IMR-90 (cell line): ENCODE measurements around the gene MLIP. TPM values are rescaled to one million over a fixed set of nuclear protein-coding genes. Genes with fewer than 3 reads are reported as not detected.
"Not testable (repeated sequence)": the region's sequence is repeated elsewhere in the genome, so short reads cannot be mapped to it uniquely, and the experiment has no call there.

Experiments used
- ATAC-seq: fragments of 200-7000 bp; cut with Tn5 transposase; 2 replicates; pipeline ENCODE4 v1.9.1; 2020; ENCODE audit warnings: low read depth, mild to moderate bottlenecking, moderate library complexity
- BruUV-seq: library from RNA; stranded (reverse); fragments of 400-500 nt; replicated peaks from 2 replicates; lab custom pipeline; 2021; lab: Mats Ljungman, UMichigan
- CTCF ChIA-PET: fragments of 300-600 bp; formaldehyde crosslinking; extraction: SDS; loops from one replicate; lab custom pipeline; 2021; ENCODE audit warnings: antibody characterized with exemption; lab: Yijun Ruan, JAX
- POLR2A ChIA-PET: fragments of 300-600 bp; sonication (Branson Sonifier 250); formaldehyde crosslinking; loops from one replicate; lab custom pipeline; 2022; ENCODE audit warnings: antibody characterized with exemption; ENCODE audit not compliant: unreplicated experiment; lab: Charles Lee
- DNase-seq: peaks from one replicate; pipeline ENCODE4 v3.0.0; 2013
- H2AFZ ChIP-seq: replicated peaks from 2 replicates; pipeline ENCODE3; 2013; ENCODE audit warnings: low read length, mild to moderate bottlenecking; ENCODE audit not compliant: poor library complexity
- H2AK5ac ChIP-seq: 2 replicates; pipeline ENCODE4 v1.6.1; 2013; ENCODE audit warnings: low read depth, low read length, inconsistent platforms
- H2AK9ac ChIP-seq: replicated peaks from 2 replicates; pipeline ENCODE3; 2013; ENCODE audit warnings: mild to moderate bottlenecking, low read depth, low read length, moderate library complexity; ENCODE audit not compliant: poor library complexity
- H2BK120ac ChIP-seq: 2 replicates; pipeline ENCODE4 v1.6.1; 2013; ENCODE audit warnings: low read depth, low read length, inconsistent platforms
- H2BK15ac ChIP-seq: 3 replicates; pipeline ENCODE4 v1.6.1; 2013; ENCODE audit warnings: low read depth, low read length, inconsistent platforms
- H2BK20ac ChIP-seq: 2 replicates; pipeline ENCODE4 v1.6.1; 2013; ENCODE audit warnings: low read depth, mild to moderate bottlenecking, inconsistent platforms, low read length, moderate library complexity
- H2BK5ac ChIP-seq: 2 replicates; pipeline ENCODE4 v1.6.1; 2013; ENCODE audit warnings: mild to moderate bottlenecking, low read depth, low read length, inconsistent platforms; ENCODE audit not compliant: poor library complexity, severe bottlenecking
- H3K14ac ChIP-seq: replicated peaks from 2 replicates; pipeline ENCODE4 v1.6.1; 2013; ENCODE audit warnings: low read depth, low read length, inconsistent platforms
- H3K18ac ChIP-seq: 2 replicates; pipeline ENCODE4 v1.6.1; 2013; ENCODE audit warnings: low read depth, low read length, control low read depth
- H3K23ac ChIP-seq: 2 replicates; pipeline ENCODE4 v1.6.1; 2013; ENCODE audit warnings: low read depth, low read length, inconsistent platforms
- H3K27ac ChIP-seq: 2 replicates; pipeline ENCODE4 v1.5.1; 2013; ENCODE audit warnings: mild to moderate bottlenecking, control low read depth, low read length; ENCODE audit not compliant: insufficient read depth
- H3K27me3 ChIP-seq: 2 replicates; pipeline ENCODE4 v1.6.1; 2013; ENCODE audit warnings: low read length; ENCODE audit not compliant: control insufficient read depth, insufficient read depth
- H3K36me3 ChIP-seq: 2 replicates; pipeline ENCODE4 v1.6.1; 2013; ENCODE audit warnings: low read length, mixed read lengths; ENCODE audit not compliant: control insufficient read depth, insufficient read depth
- H3K4ac ChIP-seq: 2 replicates; pipeline ENCODE4 v1.6.1; 2013; ENCODE audit warnings: low read depth, low read length, inconsistent platforms
- H3K4me1 ChIP-seq: 2 replicates; pipeline ENCODE4 v1.6.1; 2013; ENCODE audit warnings: low read length, mixed read lengths; ENCODE audit not compliant: control insufficient read depth, insufficient read depth
- H3K4me2 ChIP-seq: 2 replicates; pipeline ENCODE4 v1.6.1; 2013; ENCODE audit warnings: low read depth, mild to moderate bottlenecking, control low read depth, low read length, moderate library complexity
- H3K4me3 ChIP-seq: 2 replicates; pipeline ENCODE4 v1.5.1; 2013; ENCODE audit warnings: low read depth, mild to moderate bottlenecking, control low read depth, low read length, moderate library complexity; ENCODE audit not compliant: insufficient read depth
- H3K56ac ChIP-seq: 2 replicates; pipeline ENCODE4 v1.6.1; 2013; ENCODE audit warnings: low read length, inconsistent platforms; ENCODE audit not compliant: insufficient read depth; ENCODE audit errors: extremely low read depth
- H3K79me1 ChIP-seq, 2 experiments: 2 replicates each; pipeline ENCODE4 v1.6.1; 2013; ENCODE audit warnings: low read length in 2 of 2, inconsistent platforms in 1 of 2, low read depth in 1 of 2
- H3K9ac ChIP-seq: 2 replicates; pipeline ENCODE4 v1.6.1; 2013; ENCODE audit warnings: low read depth, low read length, control low read depth
- H3K9me1 ChIP-seq: 2 replicates; pipeline ENCODE4 v1.6.1; 2013; ENCODE audit warnings: low read length, inconsistent platforms; ENCODE audit not compliant: insufficient read depth
- H3K9me3 ChIP-seq: 2 replicates; pipeline ENCODE4 v1.6.1; 2013; ENCODE audit warnings: low read length; ENCODE audit not compliant: control insufficient read depth, insufficient read depth
- H4K20me1 ChIP-seq: 2 replicates; pipeline ENCODE4 v1.6.1; 2013; ENCODE audit warnings: low read length, inconsistent platforms; ENCODE audit not compliant: insufficient read depth
- H4K5ac ChIP-seq: 2 replicates; pipeline ENCODE4 v1.6.1; 2013; ENCODE audit warnings: mild to moderate bottlenecking, low read depth, low read length, control low read depth
- H4K8ac ChIP-seq, 2 experiments: 2 replicates each; pipeline ENCODE4 v1.6.1; 2013; ENCODE audit warnings: low read depth in 2 of 2, low read length in 2 of 2, control low read depth in 1 of 2, inconsistent platforms in 1 of 2
- H4K91ac ChIP-seq: 2 replicates; pipeline ENCODE4 v1.6.1; 2013; ENCODE audit warnings: low read depth, low read length, inconsistent platforms; ENCODE audit not compliant: insufficient read depth
- WGBS, 2 experiments: methylation state at CpG; one replicate each; pipeline versions ENCODE4 v1.1.5 to v1.1.7; 2013; ENCODE audit warnings: missing lambda C conversion rate in 2 of 2; ENCODE audit not compliant: insufficient read length in 1 of 2; ENCODE audit errors: extremely low coverage in 2 of 2; 5-methylcytosine and 5-hydroxymethylcytosine counted together
- dilution Hi-C: fragments of 300-500 bp; cut with HindIII; formaldehyde crosslinking; loops from one replicate; pipeline ENCODE4 v1.14.3; 2018; ENCODE audit warnings: low sequenced_read_pairs; ENCODE audit not compliant: unreplicated experiment
- in situ Hi-C: fragments of 300-500 bp; cut with MboI; formaldehyde crosslinking; loops from 3 replicates; pipeline ENCODE4 v1.14.3; 2019; ENCODE audit warnings: low sequenced_read_pairs, inconsistent platforms, mixed read lengths
- intact Hi-C: fragments of 100-400 bp; cut with micrococcal nuclease; formaldehyde crosslinking; loops from 2 replicates; pipeline ENCODE4 v1.10.0; 2022
- polyA plus RNA-seq, 3 experiments: library from polyadenylated mRNA; depleted of rRNA; stranded (reverse); fragments of >200 nt; gene quantifications; 2 replicates each; pipeline ENCODE4 v1.2.3, GENCODE V29; 2012; ENCODE audit warnings: low replicate concordance in 1 of 3
- total RNA-seq: library from RNA; depleted of rRNA; stranded (reverse); fragments of >200 nt; gene quantifications from 2 replicates; pipeline ENCODE4 v1.2.3, GENCODE V29; 2012

The MLIP gene
- total and polyA plus RNA-seq, 2 of the 4 experiments (the other 2 are of a cell fraction): not detected

DNA sequence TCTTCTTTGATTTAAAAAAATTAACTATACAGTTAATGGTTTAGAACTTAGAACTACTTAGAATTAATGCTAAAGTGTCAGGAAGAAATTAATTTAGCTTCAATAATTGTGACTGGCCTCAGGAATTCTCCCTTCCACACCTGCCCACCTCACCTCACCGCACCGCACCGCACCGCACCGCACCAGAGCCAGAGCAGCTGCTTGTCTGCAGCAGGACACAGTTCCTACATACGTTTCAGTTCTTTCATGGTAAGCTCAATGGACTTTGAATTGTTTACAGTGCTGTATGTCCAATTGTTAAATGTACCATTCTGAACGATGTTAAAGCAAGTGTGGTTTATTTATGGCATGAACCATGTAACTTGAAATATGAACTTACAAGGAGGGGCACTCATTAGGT, 98.7 kb downstream of the MLIP start:
- H3K79me1 ChIP-seq, H3K36me3 ChIP-seq, intact Hi-C loops, H2BK20ac ChIP-seq, H4K91ac ChIP-seq, H2BK120ac ChIP-seq, DNase-seq, H3K27ac ChIP-seq, H4K8ac ChIP-seq, H4K5ac ChIP-seq, H3K9me1 ChIP-seq, H3K4me2 ChIP-seq, dilution Hi-C loops, H4K20me1 ChIP-seq, H3K4me3 ChIP-seq, H2BK15ac ChIP-seq, in situ Hi-C loops, ATAC-seq, H3K18ac ChIP-seq, H2AK5ac ChIP-seq, H3K4ac ChIP-seq, H3K23ac ChIP-seq, H2BK5ac ChIP-seq, H3K4me1 ChIP-seq, H2AK9ac ChIP-seq, H3K56ac ChIP-seq, H3K9me3 ChIP-seq, H2AFZ ChIP-seq, POLR2A ChIA-PET, CTCF ChIA-PET, H3K14ac ChIP-seq, H3K27me3 ChIP-seq, H3K9ac ChIP-seq: not testable (repeated sequence)
- WGBS, 2 experiments: no CpG with 5 or more reads among the region's 7 CpGs
- BruUV-seq: TSS peak; percentile 99
